Uterus (tissue), 2 donors: ENCODE results near the gene CARD11.

ENCODE experiments used
- CTCF ChIP-seq, 4 experiments: fragments of 200-600 bp in 2 of 4; fragments of 450-650 bp in 2 of 4; sonication (generic) in 2 of 4; IDR thresholded peaks; one replicate each; pipeline ENCODE4 v1.5.1; 2016 to 2019; ENCODE audit warnings: antibody characterized with exemption in 4 of 4, mild to moderate bottlenecking in 2 of 4, moderate library complexity in 1 of 4
- POLR2A ChIP-seq, 2 donors: fragments of 450-650 bp; IDR thresholded peaks; one replicate each; pipeline ENCODE4 v1.6.1; 2016; ENCODE audit warnings: antibody characterized with exemption in 2 of 2, mild to moderate bottlenecking in 1 of 2, moderate library complexity in 1 of 2

- no peak for TF ChIP-seq CTCF (IDR thresholded peaks at IDR 0.05)
- TF ChIP-seq POLR2A (IDR thresholded peaks at IDR 0.05) = no peak
Observed at GRCh38 chr7:2919256-2919655, 124.4 kb downstream of the CARD11 start.
